Transverse colon (tissue), 4 donors: ENCODE measurements around the gene KHDRBS2.

Experiments used
- CTCF ChIP-seq, 5 experiments: fragments of 200-600 bp in 3 of 5; fragments of 450-650 bp in 2 of 5; sonication (generic) in 3 of 5; IDR thresholded peaks; 1 replicate in 2 of 5; 2 replicates in 3 of 5; pipeline ENCODE4 v1.5.1; 2016 to 2017; ENCODE audit warnings: antibody characterized with exemption in 5 of 5, inconsistent platforms in 3 of 5, mild to moderate bottlenecking in 2 of 5, moderate library complexity in 1 of 5
- EP300 ChIP-seq: sonication (generic); formaldehyde crosslinking; IDR thresholded peaks from one replicate; pipeline ENCODE4 v1.6.1; 2017; ENCODE audit warnings: antibody characterized with exemption, low read depth
- POLR2A ChIP-seq: fragments of 450-650 bp; IDR thresholded peaks from one replicate; pipeline ENCODE4 v1.6.1; 2016; ENCODE audit warnings: antibody characterized with exemption, mild to moderate bottlenecking, moderate library complexity
- POLR2AphosphoS5 ChIP-seq, 3 donors: sonication (generic); formaldehyde crosslinking; IDR thresholded peaks; one replicate each; pipeline ENCODE4 v1.6.1; 2016; ENCODE audit warnings: antibody characterized with exemption in 3 of 3

DNA sequence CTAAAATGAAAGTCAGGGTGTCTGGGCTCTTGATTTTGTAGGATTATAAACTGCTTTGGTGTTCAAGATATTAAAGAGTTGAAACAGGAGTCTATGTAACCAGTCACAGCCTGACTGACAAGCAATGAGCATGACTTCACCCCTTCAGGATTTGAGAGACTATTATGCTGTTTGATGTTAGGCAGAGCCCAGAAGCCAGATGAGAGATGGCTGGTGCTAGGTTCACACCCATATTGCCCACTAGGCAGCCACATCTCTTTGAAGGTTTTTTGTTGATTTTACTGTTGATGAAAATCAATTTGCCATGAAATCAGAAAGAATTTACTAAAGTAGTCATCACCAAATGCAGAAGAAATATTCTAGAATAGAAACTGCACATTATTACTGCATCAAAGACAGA, 243.6 kb downstream of the KHDRBS2 start:
- TF ChIP-seq CTCF (IDR thresholded peaks at IDR 0.05): no peak
- no peak for TF ChIP-seq POLR2A
- TF ChIP-seq EP300: no peak
- TF ChIP-seq POLR2AphosphoS5 (IDR thresholded peaks at IDR 0.05): no peak
